C4-2B (cell line): ENCODE measurements around the gene RANBP2.
"Not testable (repeated sequence)": the region's sequence is repeated elsewhere in the genome, so short reads cannot be mapped to it uniquely, and the experiment has no call there.

Experiments used
- H3K27ac ChIP-seq: fragments of 450-650 bp; 2 replicates; pipeline ENCODE4 v1.5.1; 2017
- ZFX ChIP-seq: fragments of 450-650 bp; IDR thresholded peaks from 2 replicates; pipeline ENCODE4 v1.6.1; 2017
- TF ChIP-seq, protein P1 (sequence below): fragments of 450-650 bp; conservative IDR thresholded peaks from 2 replicates; pipeline ENCODE4 v1.5.1; 2017; ENCODE audit warnings: mild to moderate bottlenecking

Gene RANBP2

DNA sequence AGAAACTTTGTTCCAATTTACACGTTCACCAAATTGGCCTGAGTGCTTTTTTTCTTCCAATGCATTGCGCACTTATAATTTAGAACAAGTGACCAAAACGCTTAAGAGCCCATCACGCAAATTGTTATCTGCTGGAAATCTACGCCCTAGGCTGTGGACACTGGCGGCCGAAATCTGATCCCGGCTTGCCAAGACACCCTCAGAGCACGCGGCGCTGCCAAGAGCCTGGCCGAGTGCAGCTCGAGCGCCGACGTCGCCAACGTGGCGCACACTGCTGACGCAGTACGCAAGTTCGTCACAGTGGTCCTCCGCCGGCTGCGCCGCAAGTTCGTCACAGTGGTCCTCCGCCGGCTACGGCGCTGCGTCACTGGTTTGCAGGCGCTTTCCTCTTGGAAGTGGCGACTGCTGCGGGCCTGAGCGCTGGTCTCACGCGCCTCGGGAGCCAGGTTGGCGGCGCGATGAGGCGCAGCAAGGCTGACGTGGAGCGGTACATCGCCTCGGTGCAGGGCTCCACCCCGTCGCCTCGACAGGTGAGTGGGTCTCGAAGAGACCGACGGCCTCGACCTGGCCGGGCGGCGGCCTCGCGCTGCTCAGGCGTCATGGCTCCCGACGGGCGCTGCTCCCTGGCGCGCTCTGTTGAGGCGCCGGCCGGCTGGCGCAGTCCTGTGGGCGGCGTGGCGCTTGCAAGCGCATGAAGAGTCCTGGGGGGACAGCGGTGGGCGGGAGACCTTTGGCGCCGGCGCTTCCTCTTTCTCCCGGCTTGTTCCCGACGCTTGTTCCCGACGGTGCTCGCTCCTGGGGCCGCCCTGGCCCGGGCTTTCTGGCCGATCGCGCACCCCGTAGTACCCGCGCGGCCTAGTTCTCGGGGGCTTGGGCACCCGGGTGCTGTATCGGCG is at the start of gene RANBP2:
Gene RANBP2, plus strand, starts transcription at position 334 of the 896 bp plus-strand sequence. Its CDS starts 125 bp downstream, at position 459.
- peak within 1 kb of the TSS; percentile 93 for H3K27ac ChIP-seq
- TF ChIP-seq ZFX = peak; percentile 76
- TF ChIP-seq, protein P1, sequence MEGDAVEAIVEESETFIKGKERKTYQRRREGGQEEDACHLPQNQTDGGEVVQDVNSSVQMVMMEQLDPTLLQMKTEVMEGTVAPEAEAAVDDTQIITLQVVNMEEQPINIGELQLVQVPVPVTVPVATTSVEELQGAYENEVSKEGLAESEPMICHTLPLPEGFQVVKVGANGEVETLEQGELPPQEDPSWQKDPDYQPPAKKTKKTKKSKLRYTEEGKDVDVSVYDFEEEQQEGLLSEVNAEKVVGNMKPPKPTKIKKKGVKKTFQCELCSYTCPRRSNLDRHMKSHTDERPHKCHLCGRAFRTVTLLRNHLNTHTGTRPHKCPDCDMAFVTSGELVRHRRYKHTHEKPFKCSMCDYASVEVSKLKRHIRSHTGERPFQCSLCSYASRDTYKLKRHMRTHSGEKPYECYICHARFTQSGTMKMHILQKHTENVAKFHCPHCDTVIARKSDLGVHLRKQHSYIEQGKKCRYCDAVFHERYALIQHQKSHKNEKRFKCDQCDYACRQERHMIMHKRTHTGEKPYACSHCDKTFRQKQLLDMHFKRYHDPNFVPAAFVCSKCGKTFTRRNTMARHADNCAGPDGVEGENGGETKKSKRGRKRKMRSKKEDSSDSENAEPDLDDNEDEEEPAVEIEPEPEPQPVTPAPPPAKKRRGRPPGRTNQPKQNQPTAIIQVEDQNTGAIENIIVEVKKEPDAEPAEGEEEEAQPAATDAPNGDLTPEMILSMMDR = no peak

DNA sequence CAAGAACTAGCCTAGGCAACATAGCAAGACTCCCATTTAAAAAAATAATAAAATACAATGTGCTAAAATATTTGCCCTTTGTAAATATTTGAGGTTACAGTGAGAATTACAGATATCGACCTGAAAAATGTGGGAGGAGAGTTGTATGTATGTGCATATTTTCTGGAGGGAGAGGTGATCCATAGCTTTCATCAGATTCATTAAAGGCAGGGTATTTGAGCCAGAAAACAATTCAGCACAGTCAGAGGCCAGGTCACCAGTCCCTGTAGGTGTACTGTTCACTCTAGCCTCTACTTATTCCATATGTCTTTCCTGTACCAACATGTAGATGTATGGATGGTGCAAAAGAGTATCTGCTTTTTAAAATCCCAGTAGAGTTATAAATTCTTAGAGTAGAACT is 49.0 kb upstream of the RANBP2 start:
- not testable (repeated sequence) for H3K27ac ChIP-seq

DNA sequence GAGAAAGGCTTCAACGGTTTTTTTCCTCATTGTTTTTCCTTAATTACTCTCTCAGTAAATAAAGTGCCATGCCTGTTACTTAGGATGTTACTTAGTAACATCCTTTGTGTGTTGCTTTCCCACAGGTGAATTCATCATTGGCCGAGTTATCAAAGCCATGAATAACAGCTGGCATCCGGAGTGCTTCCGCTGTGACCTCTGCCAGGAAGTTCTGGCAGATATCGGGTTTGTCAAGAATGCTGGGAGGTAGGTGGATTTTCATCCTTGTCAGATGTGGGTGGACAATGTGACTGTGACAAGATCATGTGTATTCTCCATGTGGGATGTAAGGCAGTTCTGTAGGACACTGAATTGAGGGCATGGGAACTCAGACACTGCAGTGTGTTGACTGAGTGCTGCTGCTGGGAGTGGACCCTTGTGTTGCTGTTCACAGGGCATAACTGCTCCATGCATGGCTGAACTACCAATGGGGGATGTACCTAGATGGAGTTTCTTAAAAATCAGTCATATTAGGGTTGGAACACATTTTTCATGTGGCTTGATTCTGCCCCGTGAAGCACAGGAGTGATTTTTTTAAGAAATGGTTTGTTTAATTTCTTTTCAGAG is 47.0 kb upstream of the RANBP2 start:
- H3K27ac ChIP-seq = not testable (repeated sequence)

DNA sequence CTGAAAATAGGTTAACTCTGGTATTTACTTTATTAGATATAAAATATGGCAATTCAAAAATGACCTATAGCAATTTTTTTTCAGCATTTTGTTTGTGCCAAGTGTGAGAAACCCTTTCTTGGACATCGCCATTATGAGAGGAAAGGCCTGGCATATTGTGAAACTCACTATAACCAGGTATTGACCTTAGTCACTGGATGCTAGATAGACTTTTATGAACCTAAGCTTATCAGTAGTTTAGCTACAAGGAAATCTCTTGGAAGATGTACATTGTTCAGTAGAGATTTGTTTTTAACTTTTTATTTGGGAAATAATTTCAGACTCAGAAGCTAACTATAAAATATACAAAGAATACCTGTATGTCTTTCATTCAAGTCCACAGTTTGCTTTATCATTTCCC is 42.8 kb upstream of the RANBP2 start:
- H3K27ac ChIP-seq = not testable (repeated sequence)

DNA sequence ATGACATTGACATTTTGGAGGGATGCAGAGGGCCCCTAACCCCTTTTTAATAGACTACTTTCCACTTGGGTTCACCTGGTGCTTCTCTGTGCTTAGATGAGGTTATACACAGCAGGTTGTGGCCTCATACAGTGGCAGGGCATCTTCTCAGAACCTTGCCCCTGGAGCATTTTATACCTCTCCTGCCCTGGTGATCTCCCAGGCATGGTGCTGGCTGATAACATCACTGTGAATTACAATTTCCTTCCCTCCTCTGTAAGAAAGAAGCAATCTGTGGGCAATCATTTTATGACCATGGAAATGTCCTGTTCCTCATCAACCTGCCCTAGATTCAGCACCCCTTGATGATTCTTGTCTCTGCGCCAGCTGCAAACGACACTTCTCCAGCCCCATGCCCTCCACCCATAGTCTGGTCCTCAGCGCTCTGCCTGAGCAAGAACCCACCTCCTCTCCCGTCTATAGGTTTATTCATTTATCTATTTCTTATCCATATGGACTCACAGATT is 42.0 kb upstream of the RANBP2 start:
- H3K27ac ChIP-seq = peak overlapping the region; percentile 55

DNA sequence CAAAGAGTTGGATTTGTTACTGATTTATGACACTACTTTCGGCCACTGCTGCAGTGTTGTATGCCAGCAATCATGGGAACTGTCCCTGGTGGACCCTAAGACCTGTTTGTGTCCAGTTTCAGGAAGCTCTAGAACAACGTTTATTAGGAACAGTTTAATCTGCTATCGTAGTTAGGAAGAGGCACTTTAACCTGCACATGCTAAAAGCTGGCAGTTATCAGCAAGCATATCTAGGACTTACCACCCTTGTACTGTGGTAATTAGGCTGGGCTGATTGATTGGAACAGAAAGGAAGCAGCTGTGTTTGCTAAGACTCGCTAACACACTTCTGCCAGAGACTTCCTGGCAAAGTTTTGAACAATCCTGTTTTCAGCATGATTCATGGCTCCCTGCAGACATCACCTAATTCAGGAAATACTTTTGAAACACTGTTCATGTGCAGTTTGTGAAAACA is 41.1 kb upstream of the RANBP2 start:
- not testable (repeated sequence) for H3K27ac ChIP-seq

DNA sequence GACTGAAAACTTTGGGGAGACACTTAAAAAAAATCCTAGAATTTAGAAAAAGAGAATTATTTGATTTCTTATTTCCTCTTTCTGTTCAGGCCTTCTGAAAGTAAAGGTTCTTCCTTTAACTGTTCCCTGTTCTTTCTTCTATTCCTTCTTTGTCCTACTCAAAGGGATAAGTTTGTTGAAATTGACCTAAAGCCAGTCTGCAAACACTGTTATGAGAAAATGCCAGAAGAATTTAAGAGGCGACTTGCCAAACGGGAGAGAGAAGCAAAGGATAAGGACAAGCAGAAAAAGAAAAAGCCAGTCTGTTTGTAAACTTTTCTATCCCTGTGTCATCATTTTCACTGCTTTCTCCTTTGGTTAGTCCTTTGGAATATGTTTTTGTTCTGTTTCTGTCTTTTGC is 38.5 kb upstream of the RANBP2 start:
- not testable (repeated sequence) for H3K27ac ChIP-seq

DNA sequence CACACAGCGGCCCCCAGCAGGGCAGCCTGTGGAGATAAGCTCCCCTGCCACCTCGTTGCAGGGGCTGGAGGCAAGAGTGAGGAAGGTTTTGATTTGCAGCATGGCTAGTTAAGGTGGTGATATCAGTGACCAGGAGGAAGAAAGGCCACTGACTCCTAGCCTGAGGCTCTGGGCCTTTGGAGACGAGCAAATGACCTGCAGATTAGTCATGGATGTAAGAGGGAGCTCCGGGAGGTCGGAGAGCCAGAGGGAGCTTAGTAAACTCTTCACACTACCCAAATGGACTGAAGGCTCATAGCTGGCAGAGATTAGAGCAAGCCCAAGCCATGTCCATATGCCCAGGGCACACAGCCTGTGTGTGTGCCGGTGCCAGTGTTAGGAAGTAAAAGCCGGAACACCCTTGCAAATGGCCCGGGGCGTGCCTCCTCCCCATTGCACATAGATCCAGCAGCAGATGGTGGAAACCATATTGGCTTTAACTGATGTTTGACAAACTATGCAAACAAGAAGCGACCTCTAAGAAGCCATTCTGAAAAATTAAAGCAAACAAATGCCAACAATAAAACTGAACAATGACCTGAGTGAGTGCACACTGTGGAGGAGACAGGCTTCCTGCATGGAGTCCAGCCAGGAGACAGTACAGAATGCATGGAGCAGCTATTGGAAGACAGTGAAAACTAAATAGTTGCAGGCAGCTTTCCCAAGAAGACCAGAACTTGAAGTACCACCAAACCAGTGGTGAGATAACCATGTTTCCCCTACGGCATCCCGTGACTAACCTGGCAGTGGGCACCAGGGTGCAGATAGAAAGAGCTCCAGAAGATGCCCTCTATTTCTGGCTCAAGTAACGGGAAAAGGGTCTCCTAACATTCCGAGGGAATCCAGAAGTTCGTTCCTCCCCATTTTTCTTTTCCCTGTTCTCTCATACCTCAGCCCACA is 30.2 kb upstream of the RANBP2 start:
- H3K27ac ChIP-seq = not testable (repeated sequence)

DNA sequence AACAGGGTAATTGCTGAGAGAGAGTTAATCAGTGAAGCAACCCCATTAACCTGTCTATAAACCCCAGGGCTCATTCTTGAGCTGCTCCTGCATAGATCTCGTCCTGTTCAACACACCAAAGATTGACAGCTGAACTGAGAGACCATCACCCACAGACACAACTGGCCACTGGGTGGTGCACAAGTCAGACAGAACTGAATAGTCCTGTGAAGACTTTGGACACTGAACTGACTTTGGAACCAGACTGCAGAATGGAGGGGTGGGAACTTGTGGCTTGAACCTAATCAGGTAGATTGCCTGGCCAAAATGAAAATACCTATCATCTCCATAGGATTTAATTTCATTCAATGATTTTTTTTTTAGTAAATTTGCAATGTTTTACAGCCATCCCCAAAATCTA is 29.3 kb upstream of the RANBP2 start:
- H3K27ac ChIP-seq = peak overlapping the region; percentile 66; the same call in 1 of the 2 replicates

DNA sequence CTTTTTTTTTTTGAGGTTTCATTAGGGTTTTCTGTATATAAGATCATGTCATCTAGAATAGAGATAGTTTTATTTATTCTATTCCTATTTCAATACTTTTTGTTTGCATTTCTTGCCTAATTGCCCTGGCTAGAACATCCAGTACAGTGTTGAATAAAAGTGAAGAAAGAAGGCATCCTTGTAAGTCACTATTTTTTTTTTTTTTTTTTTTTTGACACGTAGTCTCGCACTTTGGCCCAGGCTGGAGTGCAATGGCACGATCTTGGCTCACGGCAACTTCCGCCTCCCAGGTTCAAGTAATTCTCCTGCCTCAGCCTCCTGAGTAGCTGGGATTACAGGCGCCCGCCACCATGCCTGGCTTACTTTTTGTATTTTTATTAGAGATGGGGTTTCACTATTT is 27.8 kb upstream of the RANBP2 start:
- no peak for TF ChIP-seq ZFX
- TF ChIP-seq, protein P1 = no peak
- H3K27ac ChIP-seq = peak overlapping the region; percentile 64

DNA sequence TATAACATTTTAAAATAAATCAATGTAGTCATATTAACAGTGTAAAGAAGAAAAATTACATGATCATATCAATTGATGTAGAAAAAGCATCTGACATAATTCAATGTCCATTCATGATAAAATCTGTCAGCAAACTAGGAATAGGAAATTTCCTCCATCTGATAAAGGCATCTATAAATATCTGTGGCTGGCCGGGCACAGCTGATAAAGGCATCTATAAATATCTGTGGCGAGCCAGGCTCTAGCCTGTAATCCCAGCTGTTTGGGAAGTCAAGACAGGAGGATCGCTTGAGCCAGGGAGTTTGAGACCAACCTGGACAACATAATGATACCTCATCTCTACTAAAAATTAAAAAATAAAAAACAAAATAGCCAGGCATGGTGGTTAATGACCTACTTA is 18.1 kb upstream of the RANBP2 start:
- TF ChIP-seq ZFX = no peak
- TF ChIP-seq, protein P1 = no peak
- H3K27ac ChIP-seq = peak overlapping the region; percentile 11; the same call in 1 of the 2 replicates
